CMK (cell line): ENCODE results near the gene CABP2.
"Not testable (repeated sequence)": the region's sequence is repeated elsewhere in the genome, so short reads cannot be mapped to it uniquely, and the experiment has no call there.

Source experiments
- DNase-seq: peaks from one replicate; pipeline ENCODE4 v3.0.0-alpha.2; 2010; ENCODE audit warnings: low read depth

The CABP2 gene

DNA sequence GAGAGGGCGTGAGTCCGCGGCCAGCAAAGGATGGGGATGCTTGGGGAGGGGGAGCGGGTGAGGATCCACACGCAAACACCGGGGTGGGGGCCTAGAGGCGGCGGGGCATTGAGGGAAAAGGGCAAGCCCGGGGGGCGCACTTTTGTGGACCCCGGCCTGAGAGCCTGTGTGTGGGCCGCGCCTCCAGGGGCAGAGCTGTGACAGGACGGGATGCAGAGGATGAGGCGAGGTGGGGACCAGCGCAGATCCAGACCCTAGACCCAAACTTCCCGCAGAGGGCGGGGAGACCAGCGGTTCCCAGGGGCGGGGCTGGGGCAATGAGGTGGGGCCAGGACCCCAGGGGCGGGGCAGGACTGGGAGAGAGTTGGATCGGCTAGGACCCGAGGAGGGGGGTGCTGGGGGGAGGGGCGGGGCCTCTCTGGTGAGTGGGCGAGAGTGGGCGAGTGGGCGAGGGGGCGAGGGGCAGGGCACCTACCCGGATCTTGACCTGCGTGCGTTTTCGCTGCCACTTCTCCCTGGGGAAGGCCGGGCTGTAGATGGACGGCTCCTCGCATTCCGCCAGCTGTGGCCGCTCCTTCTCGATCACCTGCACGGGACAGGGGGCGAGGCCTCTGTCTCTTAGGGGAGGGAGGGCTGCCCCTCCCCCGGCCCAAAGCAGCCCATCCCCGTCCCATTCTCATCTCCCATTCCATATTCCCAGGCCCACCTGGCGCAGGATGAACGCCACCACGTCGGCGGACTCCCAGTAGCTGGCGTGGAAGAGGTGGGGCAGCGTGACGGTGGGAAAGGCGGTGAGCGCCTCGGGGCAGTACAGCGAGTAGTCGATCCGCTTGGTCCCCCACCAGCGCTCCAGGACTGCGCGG is 28.6 kb downstream of the CABP2 start:
- no peak for DNase-seq

DNA sequence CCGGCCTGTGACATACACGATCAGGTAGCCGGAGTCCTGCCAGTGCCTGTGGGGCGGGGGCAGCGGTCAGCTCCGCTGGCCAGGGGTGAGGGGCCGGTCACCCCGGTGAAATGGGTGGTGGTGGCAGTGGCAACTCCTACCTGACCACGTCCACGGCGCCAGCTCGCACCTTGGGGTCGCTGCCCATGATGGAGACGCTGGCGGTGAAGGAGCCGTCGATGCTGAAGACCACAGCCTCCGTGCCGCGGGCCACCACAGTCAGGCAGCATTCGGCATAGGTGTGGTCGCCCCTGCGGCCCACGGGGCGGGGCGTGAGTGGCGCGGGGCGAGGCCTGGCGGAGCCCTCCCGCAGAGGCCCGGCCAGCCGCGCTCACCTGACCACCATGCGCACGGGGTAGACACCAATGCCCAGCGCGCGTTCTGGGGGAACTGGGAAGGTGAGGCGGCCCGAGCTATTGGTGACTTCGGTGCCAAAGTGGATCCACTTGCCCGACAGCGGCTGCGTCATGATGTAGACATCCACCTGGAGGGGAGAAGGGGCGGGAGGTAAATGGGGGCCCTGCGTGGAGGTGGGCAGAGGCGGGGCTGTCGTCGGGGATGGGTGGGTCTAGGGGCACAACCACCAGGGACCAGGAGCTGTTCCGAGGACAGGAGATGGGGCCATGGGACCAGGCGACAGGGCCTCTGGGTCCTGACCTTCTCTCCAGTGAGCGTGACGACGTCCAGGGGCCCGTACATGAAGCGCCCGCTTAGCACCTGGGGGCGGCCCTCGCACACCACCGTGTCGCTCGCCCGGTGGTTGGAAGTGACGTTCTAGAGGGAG is 29.5 kb downstream of the CABP2 start:
- DNase-seq = no peak

DNA sequence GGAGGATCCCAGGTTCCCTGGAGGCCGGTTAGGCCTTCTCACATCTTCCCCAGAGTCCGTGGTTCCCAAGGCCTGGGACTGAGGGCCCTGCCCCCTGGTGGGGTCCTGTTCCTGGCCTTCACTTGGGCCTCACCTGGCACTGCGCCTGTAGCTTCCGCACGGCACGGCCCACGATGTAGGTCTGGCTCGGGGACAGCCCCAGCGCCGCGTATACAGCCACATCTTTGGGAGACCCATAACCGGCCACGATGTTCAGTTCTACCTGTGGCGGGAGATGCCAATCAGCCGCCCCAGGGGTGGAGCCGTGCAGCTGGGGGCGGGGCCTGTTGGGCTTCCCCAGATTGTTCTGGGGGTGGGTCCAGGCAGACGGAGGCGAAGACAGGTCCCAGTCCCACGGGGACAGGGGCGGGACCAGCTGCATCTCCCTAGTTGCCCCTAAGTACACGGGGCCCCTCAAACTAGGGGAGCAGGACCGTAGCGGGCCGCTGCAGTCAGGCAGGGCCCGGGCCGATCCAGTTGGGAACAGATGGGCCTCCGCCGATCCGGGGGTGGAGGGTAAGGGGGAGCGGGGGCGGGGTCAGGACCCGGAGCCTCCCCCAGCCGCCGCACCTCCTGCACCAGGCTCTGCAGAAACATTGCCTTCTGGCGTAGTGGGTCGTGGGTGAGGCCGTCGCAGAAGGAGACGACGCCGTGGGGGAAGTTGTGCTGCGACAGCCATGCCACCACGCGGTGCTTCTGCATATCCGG is 30.3 kb downstream of the CABP2 start:
- DNase-seq = no peak

DNA sequence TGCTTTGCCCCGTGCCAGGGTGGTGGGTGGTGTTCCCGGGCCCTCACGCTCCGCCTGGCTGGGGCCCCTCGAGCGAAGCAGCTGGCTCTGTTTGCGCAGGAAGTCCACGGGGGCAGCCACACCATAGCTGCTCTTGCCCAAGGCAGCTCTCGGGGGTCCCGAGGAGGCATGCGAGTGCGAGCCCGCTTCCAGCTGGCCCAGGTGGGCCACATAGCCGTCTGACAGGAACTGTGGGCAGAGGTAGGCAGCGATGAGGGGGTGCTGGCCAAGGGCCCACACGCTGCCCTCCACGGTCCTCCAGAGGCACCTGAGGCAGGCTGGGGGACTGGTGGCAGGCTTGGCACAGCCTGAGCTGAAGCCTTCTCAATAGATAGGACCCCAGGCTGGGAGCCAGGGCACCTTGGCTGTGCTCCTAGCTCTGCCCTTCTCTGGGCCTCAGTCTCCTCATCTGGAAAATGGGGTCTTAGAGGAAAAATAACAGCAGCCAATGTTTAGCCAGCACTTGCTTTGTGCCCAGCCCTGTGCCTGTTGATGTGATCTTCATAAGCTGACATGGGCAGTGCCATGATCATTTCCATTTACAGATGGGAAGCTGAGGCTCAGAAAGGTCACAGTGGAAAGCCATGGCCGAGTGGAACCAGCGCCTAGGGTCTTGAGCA is 31.0 kb downstream of the CABP2 start:
- no peak for DNase-seq

DNA sequence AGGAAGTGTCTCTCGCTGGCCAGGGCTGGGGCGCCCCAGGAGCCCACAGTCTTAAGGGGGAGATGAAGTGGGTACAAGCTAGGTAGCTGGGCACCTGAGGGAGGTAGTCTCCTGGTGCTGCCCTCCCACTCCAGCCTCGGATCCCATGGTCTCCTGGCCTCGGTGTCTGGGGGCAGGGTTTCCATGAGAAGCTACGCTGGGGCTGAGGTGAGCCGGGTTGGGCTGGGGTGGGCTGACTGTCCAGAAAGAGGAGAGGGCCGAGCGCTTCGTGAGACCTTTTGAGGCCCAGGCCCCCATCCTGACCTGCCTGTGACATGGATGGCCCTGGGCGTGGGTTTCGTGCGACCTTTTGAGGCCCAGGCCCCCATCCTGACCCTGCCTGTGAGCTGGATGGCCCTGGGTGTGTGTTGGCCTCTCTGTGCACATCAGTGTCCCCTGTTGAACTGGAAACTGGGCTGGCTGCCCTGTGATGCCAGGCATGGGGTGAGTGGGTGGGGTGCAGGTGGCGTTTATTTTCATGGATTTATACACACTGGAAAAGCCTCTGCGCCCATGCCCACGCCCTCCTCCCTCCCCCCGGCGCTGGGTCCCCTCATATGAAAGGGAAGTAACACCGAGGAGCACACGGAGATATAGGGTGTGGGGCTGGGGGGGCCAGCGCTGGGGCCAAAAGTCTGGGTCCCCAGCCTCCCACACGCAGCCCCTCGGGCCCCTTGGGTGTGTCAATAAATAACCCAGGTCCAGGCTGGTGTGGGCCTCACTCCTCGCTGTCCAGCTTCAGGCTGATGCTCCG is 31.8 kb downstream of the CABP2 start:
- no peak for DNase-seq

DNA sequence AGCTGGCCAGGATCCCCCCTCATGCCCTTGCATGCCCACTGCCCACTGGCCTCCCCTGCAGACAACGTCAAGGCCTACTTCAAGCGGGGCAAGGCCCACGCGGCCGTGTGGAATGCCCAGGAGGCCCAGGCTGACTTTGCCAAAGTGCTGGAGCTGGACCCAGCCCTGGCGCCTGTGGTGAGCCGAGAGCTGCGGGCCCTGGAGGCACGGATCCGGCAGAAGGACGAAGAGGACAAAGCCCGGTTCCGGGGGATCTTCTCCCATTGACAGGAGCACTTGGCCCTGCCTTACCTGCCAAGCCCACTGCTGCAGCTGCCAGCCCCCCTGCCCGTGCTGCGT is 32.5 kb downstream of the CABP2 start:
- DNase-seq = no peak

DNA sequence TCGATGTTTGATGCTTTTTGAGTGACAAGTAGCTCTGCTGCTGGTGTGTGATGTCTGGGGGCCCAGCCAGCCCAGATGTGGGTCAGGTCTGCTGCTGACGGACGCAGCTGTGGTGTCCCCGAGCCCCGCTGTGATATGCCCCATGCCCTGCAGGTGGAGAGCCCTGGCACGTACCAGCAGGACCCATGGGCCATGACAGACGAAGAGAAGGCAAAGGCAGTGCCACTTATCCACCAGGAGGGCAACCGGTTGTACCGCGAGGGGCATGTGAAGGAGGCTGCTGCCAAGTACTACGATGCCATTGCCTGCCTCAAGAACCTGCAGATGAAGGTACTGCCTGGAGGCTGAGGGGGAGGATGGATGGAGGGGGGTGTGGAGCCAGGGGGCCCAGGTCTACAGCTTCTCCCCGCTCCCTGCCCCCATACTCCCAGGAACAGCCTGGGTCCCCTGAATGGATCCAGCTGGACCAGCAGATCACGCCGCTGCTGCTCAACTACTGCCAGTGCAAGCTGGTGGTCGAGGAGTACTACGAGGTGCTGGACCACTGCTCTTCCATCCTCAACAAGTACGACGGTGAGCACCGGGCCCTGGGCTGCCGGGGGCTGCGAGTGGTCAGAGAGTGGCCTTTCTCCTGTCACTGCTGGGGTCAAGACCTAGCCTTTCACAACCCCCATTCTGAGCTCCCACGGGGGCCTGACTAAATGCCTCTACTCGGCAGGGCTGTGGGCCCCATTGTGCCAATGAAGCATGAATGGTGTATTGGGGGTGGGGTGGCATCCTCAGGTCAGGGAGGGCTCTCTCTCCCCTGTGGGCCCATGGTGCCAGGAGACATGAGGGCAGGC is 33.1 kb downstream of the CABP2 start:
- no peak for DNase-seq

DNA sequence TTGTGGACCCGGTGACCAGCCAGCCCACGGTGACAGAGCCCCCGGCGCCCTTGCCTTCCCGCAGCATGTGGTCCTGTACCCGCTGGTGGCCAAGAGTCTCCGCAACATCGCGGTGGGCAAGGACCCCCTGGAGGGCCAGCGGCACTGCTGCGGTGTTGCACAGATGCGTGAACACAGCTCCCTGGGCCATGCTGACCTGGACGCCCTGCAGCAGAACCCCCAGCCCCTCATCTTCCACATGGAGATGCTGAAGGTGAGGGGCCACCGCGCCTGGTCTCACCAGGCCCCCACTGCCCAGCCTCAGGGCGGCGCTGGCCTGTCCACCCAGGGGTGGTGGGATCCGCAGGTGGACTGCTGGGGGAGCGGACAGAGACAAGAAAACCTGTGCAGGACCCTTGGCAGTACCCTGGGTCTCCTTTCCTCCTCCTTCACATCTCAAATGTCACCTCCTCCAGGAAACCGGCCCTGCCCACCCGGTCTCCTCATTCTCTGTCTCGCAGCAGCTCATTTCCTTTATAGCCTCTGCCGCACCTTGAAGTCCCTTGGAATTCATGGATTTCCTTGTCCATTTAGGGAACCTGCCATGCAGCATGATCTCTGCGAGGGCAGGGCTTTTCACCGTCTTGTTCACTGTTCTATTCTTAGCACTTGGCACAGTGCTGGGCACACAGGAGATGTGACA is 33.9 kb downstream of the CABP2 start:
- no peak for DNase-seq

DNA sequence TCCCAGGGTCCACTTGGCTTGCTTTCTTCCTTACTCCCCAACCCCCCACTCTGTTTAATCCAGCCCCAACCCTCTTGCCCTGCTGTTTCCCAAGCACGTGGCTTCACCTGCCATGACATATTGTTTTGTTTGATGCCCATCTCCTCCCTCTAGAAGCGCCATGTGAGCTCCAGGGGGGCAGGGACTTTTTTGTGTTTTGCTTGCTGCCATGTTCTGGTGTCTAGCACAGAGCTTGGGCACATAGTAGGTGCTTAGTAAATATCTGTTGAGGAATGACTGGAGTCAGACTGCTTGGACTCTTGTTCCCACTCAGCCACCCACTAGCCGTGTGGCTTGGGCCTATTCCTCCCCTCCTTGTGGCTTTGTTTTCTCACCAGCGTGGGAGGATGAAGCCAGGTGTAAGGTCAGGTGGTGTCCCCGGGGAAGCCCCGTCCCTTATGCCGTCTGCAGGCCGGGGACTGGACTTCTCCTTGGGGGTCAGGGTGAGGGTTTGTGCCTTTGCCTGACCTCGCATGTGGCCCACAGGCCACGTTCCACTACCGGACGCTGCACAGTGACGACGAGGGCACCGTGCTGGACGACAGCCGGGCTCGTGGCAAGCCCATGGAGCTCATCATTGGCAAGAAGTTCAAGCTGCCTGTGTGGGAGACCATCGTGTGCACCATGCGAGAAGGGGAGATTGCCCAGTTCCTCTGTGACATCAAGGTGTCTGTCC is 36.6 kb downstream of the CABP2 start:
- DNase-seq = no peak

DNA sequence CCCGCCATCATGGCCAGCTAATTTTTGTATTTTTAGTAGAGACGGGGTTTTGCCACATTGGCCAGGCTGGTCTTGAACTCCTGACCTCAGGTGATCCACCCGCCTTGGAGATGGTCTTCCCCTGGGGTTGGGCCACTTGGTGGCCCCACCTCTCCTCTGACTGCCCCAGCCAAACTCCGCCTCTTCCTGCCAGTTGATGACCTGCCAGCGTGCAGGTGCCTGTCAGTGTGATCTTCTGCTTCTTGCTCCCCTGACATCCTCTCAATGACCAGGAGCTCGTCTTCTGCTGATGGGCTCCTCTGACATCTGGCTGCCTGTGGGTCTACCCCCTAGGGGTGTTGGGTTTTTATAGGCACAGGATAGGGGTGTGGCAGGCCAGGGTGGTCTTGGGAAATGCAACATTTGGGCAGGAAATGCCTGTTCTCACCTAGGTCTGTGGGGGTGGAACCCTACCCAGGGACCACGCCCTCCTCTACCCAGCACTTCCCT is 37.3 kb downstream of the CABP2 start:
- not testable (repeated sequence) for DNase-seq

DNA sequence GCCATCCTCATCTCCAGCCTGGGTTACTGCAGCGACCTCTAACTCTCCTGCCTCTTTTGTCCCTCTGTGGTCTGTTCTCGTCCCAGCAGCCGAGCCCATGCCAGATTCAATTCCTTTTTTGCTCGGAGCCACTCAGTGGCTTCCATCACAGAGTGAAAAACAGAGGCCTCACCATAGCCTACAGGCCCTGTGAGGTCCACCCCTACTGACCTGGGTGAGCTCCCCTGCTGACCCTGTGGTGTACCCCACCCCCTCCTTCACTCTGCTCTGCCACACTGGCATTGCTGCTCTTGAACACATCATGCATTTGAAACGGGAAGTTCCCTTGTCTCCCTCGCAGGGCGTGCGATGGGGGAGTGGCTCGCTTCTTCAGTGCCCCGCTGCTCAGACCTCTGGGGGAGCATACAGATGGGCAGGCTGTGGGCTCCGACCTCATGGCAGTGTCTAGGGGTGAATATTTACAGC is 38.4 kb downstream of the CABP2 start:
- DNase-seq = peak; percentile 70

DNA sequence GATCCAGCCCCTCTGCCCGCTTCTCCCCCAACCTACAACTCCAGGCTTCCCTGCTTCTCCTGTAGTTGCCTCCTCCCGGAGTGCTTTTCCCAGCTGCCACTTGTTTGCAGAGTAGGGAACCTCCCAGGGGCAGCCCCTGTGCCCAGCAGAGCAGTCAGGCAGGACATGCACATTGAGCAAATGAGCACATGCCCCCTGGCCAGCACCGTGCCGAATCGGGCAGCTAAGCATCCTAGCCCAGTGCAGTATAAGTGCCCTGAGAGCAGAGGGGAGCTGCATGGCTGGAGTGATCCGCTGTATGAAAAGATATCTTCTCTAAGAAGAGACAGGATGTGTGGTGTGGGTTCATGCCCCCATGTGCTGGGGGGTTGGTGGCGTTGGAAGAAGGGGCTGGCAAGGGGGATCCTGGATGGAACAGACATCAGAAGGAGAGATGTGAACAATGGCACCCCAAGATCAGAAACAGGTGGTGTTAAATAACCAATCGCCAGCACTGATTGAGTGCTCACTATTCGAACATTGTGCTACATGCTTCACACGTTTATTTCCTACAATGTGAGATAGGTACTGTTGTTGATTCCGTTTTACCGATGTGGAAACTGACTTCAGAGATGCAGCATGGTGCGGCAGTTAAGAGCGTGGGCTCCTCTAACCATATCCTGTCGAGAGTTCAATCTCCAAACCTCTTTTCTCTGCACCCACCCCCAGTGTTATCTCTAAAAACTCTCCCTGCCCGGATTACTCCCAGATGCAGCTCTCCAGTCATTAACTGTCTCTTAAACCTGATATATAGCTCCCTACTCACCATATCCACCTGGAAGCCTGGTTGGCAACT is 39.2 kb downstream of the CABP2 start:
- DNase-seq = no peak

DNA sequence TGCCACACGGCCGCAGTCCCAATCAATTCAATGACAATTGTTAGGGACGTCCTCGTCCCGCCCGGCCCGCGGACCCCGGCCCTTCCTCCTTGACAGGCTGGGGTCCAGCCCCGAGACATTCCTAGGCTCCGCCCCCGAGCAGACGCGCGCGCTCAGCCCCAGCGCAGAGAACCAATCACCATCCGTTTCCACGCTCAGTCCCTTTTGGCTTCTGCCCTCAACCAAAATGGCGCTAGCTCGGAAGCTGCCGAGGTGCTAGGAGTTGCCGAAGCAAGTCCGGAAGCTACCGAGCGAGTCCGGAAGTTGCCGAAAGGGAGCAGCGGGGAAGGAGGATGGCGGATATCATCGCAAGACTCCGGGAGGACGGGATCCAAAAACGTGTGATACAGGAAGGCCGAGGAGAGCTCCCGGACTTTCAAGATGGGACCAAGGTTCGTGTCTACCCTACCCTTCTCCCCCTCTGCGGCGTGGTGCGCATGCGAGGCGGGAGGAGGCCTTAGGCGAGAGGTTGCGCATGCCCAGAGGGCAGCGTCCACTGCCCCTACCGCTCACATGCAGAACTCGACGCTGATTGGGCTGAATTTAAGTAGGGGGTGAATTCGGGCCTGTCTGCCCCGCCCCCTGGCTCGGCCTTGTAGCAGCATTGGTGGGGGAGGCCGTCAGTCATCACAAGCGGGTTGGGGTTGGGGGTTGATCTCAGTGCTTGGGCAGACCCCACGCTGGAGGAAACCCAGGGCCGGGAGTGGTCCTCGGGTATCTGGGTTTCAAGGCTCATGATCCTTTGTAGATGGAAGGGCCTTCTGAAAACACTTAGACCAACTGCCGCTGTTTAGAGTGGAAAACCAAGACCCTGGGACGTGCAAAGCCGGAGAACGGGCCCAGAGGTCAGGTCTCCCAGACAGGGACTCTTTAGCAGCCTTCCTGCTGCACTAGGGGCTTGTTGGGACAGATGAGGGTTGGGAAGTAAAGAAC is 40.1 kb downstream of the CABP2 start, which contains the start of gene AIP:
Gene AIP (plus strand): TSS at position 200 of the 972 bp plus-strand sequence. CDS start 133 bp downstream, at position 333.
- DNase-seq = peak; percentile 96

DNA sequence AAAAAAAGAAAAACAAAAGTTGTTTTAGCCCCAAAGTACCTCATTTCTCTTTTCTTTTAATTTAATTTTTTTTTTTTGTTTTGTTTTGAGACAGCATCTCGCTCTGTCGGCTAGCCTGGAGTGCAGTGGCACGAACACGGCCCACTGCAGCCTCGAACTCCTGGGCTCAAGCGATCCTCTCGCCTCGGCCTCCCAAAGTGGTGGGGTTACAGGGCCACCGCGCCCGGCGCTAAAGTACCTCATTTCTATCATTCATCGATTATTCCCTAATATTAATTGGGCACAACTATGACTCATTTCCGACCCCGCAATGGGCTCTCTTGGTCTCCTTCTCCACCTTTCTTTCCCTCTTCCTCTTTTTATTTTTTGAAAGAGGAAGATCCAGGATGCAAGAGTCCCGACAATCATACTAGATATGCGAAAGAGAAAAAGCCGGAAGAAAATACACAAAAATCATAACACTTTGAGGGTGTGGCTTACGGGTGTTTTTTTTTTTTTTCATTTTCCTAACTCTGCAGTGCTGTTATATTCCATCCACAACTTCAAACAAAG is 40.9 kb downstream of the CABP2 start:
- no peak for DNase-seq

DNA sequence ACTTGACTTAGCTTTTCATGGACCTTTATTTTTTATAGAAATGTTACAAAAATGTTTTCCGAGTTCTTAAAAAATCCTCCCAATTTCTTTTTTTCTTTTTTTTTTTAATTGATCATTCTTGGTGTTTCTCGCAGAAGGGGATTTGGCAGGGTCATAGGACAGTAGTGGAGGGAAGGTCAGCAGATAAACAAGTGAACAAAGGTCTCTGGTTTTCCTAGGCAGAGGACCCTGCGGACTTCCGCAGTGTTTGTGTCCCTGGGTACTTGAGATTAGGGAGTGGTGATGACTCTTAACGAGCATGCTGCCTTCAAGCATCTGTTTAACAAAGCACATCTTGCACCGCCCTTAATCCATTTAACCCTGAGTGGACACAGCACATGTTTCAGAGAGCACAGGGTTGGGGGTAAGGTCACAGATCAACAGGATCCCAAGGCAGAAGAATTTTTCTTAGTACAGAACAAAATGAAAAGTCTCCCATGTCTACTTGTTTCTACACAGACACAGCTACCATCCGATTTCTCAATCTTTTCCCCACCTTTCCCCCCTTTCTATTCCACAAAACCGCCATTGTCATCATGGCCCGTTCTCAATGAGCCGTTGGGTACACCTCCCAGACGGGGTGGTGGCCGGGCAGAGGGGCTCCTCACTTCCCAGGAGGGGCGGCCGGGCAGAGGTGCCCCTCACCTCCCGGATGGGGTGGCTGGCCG is 45.7 kb downstream of the CABP2 start:
- DNase-seq = not testable (repeated sequence)
